PFSK-1 (cell line): ENCODE results near the gene WNT7B.

Experiments
- POLR2AphosphoS5 ChIP-seq: IDR thresholded peaks from 2 replicates; pipeline ENCODE4 v1.6.1; 2012; ENCODE audit warnings: low read depth, mild to moderate bottlenecking, control low read depth, low read length, moderate library complexity
- SIN3A ChIP-seq: IDR thresholded peaks from 2 replicates; pipeline ENCODE4 v1.6.1; 2012; ENCODE audit warnings: mild to moderate bottlenecking, low read length, moderate library complexity, borderline replicate concordance; ENCODE audit not compliant: insufficient read depth
- TAF1 ChIP-seq: IDR thresholded peaks from 2 replicates; pipeline ENCODE4 v1.6.1; 2012; ENCODE audit warnings: low read length, control low read depth, borderline replicate concordance; ENCODE audit not compliant: insufficient read depth

GRCh38 chr22:45871721-45872120 is 105.2 kb downstream of the WNT7B start:
- TF ChIP-seq TAF1 (no peak), SIN3A (no peak), POLR2AphosphoS5 (no peak)
